Esophagus muscularis mucosa (tissue), 3 donors: ENCODE results near the gene CLCN4.

Source experiments
- POLR2AphosphoS5 ChIP-seq, 2 donors: sonication (generic); formaldehyde crosslinking; IDR thresholded peaks; one replicate each; pipeline ENCODE4 v1.6.1; 2017; ENCODE audit warnings: antibody characterized with exemption in 2 of 2
- TF ChIP-seq, protein P1 (sequence below), 3 experiments: fragments of 200-600 bp in 2 of 3; fragments of 450-650 bp in 1 of 3; sonication (generic) in 2 of 3; IDR thresholded peaks; one replicate each; pipeline ENCODE4 v1.5.1; 2017 to 2019; ENCODE audit warnings: antibody characterized with exemption in 3 of 3, mild to moderate bottlenecking in 2 of 3, moderate library complexity in 1 of 3

DNA sequence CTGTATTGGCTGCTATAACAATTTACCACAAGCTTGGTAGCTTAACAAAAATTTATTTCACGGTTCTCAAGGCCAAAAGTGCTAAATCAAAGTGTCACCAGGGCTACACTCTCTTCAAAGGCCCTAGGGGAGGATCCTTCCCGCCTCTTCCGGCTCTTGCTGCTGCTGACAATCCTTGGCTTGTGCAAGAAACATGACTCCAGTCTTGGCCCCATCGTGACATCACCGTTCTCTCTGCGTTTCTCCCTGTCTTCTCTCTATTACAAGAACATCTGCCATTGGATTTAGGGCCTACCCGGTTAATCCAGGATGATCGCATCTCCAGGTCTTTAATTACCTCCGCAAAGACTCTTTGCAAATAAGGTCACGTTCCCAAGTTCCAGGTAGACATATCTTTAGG lies 10.4 kb upstream of the CLCN4 start:
- TF ChIP-seq, protein P1, sequence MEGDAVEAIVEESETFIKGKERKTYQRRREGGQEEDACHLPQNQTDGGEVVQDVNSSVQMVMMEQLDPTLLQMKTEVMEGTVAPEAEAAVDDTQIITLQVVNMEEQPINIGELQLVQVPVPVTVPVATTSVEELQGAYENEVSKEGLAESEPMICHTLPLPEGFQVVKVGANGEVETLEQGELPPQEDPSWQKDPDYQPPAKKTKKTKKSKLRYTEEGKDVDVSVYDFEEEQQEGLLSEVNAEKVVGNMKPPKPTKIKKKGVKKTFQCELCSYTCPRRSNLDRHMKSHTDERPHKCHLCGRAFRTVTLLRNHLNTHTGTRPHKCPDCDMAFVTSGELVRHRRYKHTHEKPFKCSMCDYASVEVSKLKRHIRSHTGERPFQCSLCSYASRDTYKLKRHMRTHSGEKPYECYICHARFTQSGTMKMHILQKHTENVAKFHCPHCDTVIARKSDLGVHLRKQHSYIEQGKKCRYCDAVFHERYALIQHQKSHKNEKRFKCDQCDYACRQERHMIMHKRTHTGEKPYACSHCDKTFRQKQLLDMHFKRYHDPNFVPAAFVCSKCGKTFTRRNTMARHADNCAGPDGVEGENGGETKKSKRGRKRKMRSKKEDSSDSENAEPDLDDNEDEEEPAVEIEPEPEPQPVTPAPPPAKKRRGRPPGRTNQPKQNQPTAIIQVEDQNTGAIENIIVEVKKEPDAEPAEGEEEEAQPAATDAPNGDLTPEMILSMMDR (IDR thresholded peaks at IDR 0.05), result no peak
- TF ChIP-seq POLR2AphosphoS5 (IDR thresholded peaks at IDR 0.05), result no peak
